ENCODE measurements around the gene ADAMTSL1.

GRCh38 chr9:18703151-18703900, 229.4 kb downstream of the ADAMTSL1 start:
- TF ChIP-seq REST (IDR thresholded peaks at IDR 0.05): no peak
- no peak for TF ChIP-seq CTCF (IDR thresholded peaks at IDR 0.05; ENCODE audit: low read depth, low read length, missing input control)
- no peak for TF ChIP-seq SP1 (IDR thresholded peaks at IDR 0.05)
- no peak for TF ChIP-seq HNF4G (IDR thresholded peaks at IDR 0.05)
- TF ChIP-seq RAD21 (IDR thresholded peaks at IDR 0.05): no peak
- no peak for TF ChIP-seq ATF3 (IDR thresholded peaks at IDR 0.05)
- TF ChIP-seq TAF1 (conservative IDR thresholded peaks at IDR 0.05): no peak
